ENCODE results near the gene SIM1. TPM values are rescaled to one million over a fixed set of nuclear protein-coding genes. Genes with fewer than 3 reads are reported as not detected.

The SIM1 gene
- total and polyA plus RNA-seq, 2 of the 8 experiments (the other 6 are each of a cell fraction or from before 2014, with no cell fraction given): 0.02 to 0.39 TPM

- Histone ChIP-seq H3K18ac (ENCODE audit: extremely low read depth, low read length) (no peak overlapping the region), H3K36me3 (ENCODE audit: control insufficient read depth in 2 of 4, insufficient read depth in 4 of 4, low read length in 3 of 4) (no peaks in the 10 kb centered on the region), H4K8ac (ENCODE audit: extremely low read depth, insufficient read depth, low read length) (no peak overlapping the region), H4K91ac (replicated peaks; ENCODE audit: insufficient read length, low read length) (no peak overlapping the region), H3K4me2 (ENCODE audit: insufficient read depth in 1 of 2, low read depth in 2 of 2, low read length in 2 of 2) (no peak overlapping the region), H3K27me3 (replicated peaks in 1 of 4; ENCODE audit: control insufficient read depth in 3 of 4, extremely low read depth in 1 of 4, insufficient read depth in 3 of 4, low read length in 3 of 4) (no peaks in the 10 kb centered on the region), H2BK15ac (ENCODE audit: low read length) (no peak overlapping the region), H3K9ac (replicated peaks in 1 of 4; ENCODE audit: extremely low read depth in 1 of 4, low read depth in 3 of 4, low read length in 3 of 4) (no peak overlapping the region), H3K23me2 (ENCODE audit: low read depth, low read length) (no peaks in the 10 kb centered on the region), H3K23ac (ENCODE audit: insufficient read length) (no peak overlapping the region), H3K79me1 (ENCODE audit: low read depth, low read length) (no peaks in the 10 kb centered on the region), H3K14ac (ENCODE audit: insufficient read length) (no peak overlapping the region), H3K79me2 (ENCODE audit: control insufficient read depth in 1 of 2, insufficient read depth in 2 of 2, low read length in 2 of 2) (no peaks in the 10 kb centered on the region), H2AFZ (ENCODE audit: low read length) (no peak overlapping the region), H2AK5ac (ENCODE audit: low read depth, low read length) (no peak overlapping the region), H3K27ac (ENCODE audit: low read depth, low read length) (no peak overlapping the region), H2BK12ac (ENCODE audit: low read depth, low read length) (no peak overlapping the region), H3K4me3 (ENCODE audit: extremely low read depth in 1 of 4, insufficient read depth in 2 of 4, low read depth in 3 of 4, low read length in 4 of 4) (no peak overlapping the region), H2BK5ac (ENCODE audit: low read depth, low read length) (no peak overlapping the region), H3K56ac (replicated peaks; ENCODE audit: insufficient read length, low read depth, low read length) (no peak overlapping the region), H4K5ac (ENCODE audit: insufficient read length, low read depth, low read length) (no peak overlapping the region), H3K9me3 (ENCODE audit: insufficient read depth in 2 of 2, low read depth in 1 of 2, low read length in 1 of 2) (no peaks in the 10 kb centered on the region), H3K4me1 (replicated peaks in 1 of 4; ENCODE audit: control insufficient read depth in 3 of 4, insufficient read depth in 4 of 4, low read length in 3 of 4) (peaks cover 0 to 4% (median 1%) of the 10 kb centered on the region in 4 experiments; a peak in 2 of 7 replicates), H2BK20ac (ENCODE audit: low read length) (no peak overlapping the region), H3K4ac (replicated peaks; ENCODE audit: insufficient read length, low read depth, low read length) (no peak overlapping the region), H2BK120ac (replicated peaks; ENCODE audit: low read depth, low read length) (no peak overlapping the region), H4K20me1 (replicated peaks in 1 of 2; ENCODE audit: control insufficient read depth in 1 of 2, insufficient read depth in 2 of 2, low read length in 2 of 2) (no peaks in the 10 kb centered on the region)
- DNase-seq (ENCODE audit: low read depth in 1 of 2, low spot score in 2 of 2) (no peak), FAIRE-seq (no peak)
- CTCF ChIA-PET (ENCODE audit: partially characterized antibody): interaction anchor here (0.9 to 1.1 kb wide), 3 partner anchors 20 to 243 kb away, joined by 3 to 4 read pairs (median 3); no protein-coding TSS in a partner anchor
- no peak for TF ChIP-seq CBX8 (IDR thresholded peaks at IDR 0.05; ENCODE audit: borderline replicate concordance, low read depth, low read length)
- no peak for TF ChIP-seq EZH2 (IDR thresholded peaks at IDR 0.05; ENCODE audit: low read depth, low read length, severe bottlenecking)
- no peak for TF ChIP-seq HDAC6 (IDR thresholded peaks at IDR 0.05; ENCODE audit: low read depth, low read length)
- TF ChIP-seq ZNF274 (IDR thresholded peaks at IDR 0.05; ENCODE audit: borderline replicate concordance, extremely low read depth, low read length): no peak
- no peak for TF ChIP-seq KDM1A (IDR thresholded peaks at IDR 0.05; ENCODE audit: borderline replicate concordance, low read length)
- TF ChIP-seq SIRT6 (IDR thresholded peaks at IDR 0.05; ENCODE audit: low read length): no peak
- TF ChIP-seq EGR1 (IDR thresholded peaks at IDR 0.05; ENCODE audit: borderline replicate concordance, low read depth, low read length): no peak
- no peak for TF ChIP-seq JUND (IDR thresholded peaks at IDR 0.05; ENCODE audit: low read length)
- POLR2A ChIA-PET (ENCODE audit: partially characterized antibody): interaction anchor here (1.3 kb wide), 1 partner anchor 17 kb away, joined by 3 read pairs; no protein-coding TSS in a partner anchor
- WGBS, 2 experiments (ENCODE audit: extremely low coverage in 1 of 2, insufficient coverage in 1 of 2, insufficient read length in 1 of 2, insufficient replicate concordance in 2 of 2, low coverage in 1 of 2, low lambda C conversion rate in 2 of 2, missing lambda C conversion rate in 1 of 2): 91% methylated on average over 4 of the region's 4 CpGs; no CpG with 5 or more reads in 1 of the 2 experiments
These were observed 93.1 kb downstream of the SIM1 start for GRCh38 chr6:100371591-100371990.
